OCI-LY1 (cell line): ENCODE data around the gene BUB1B.

Experiments
- H2AFZ ChIP-seq: fragments of 200-600 bp; sonication (generic), shearing (Covaris generic); 2 replicates; pipeline ENCODE4 v1.6.0; 2014; ENCODE audit warnings: antibody characterized with exemption, mild to moderate bottlenecking, low read length
- H3F3A ChIP-seq: fragments of 200-600 bp; sonication (generic), shearing (Covaris generic); 2 replicates; pipeline ENCODE4 v1.6.0; 2014; ENCODE audit warnings: mild to moderate bottlenecking, antibody characterized with exemption, low read length, moderate library complexity; ENCODE audit not compliant: insufficient read depth
- H3K27ac ChIP-seq: fragments of 200-600 bp; sonication (generic); 2 replicates; pipeline ENCODE4 v1.5.1; 2014; ENCODE audit warnings: low read length, mixed run types, mild to moderate bottlenecking, low read depth; ENCODE audit not compliant: poor library complexity, severe bottlenecking
- H3K27me3 ChIP-seq: fragments of 200-600 bp; sonication (generic); 2 replicates; pipeline ENCODE4 v1.6.0; 2014; ENCODE audit warnings: antibody characterized with exemption, mild to moderate bottlenecking, low read length, moderate library complexity; ENCODE audit not compliant: insufficient read depth
- H3K36me3 ChIP-seq: fragments of 200-600 bp; sonication (generic); 2 replicates; pipeline ENCODE4 v1.6.1; 2014; ENCODE audit warnings: mild to moderate bottlenecking, antibody characterized with exemption, low read length, moderate library complexity, mixed read lengths; ENCODE audit not compliant: insufficient read depth
- H3K4me1 ChIP-seq: fragments of 200-600 bp; sonication (generic); 2 replicates; pipeline ENCODE4 v1.5.1; 2014; ENCODE audit warnings: mild to moderate bottlenecking, low read length, moderate library complexity; ENCODE audit not compliant: insufficient read depth, severe bottlenecking
- H3K4me2 ChIP-seq: fragments of 200-600 bp; sonication (generic), shearing (Covaris generic); 2 replicates; pipeline ENCODE4 v1.6.1; 2014; ENCODE audit warnings: low read length
- H3K4me3 ChIP-seq: fragments of 200-600 bp; sonication (generic); 2 replicates; pipeline ENCODE4 v1.5.1; 2014; ENCODE audit warnings: low read length, low read depth, mild to moderate bottlenecking, mixed read lengths; ENCODE audit not compliant: poor library complexity, severe bottlenecking
- H3K79me2 ChIP-seq: fragments of 200-600 bp; shearing (Covaris generic); 2 replicates; pipeline ENCODE4 v1.6.1; 2016; ENCODE audit warnings: mixed run types, low read length, mixed read lengths; ENCODE audit not compliant: insufficient read depth
- H3K9ac ChIP-seq: fragments of 200-600 bp; sonication (generic), shearing (Covaris generic); 2 replicates; pipeline ENCODE4 v1.6.1; 2014; ENCODE audit warnings: mild to moderate bottlenecking, low read length, mixed read lengths
- H3K9me2 ChIP-seq: fragments of 200-600 bp; sonication (generic), shearing (Covaris generic); 2 replicates; pipeline ENCODE4 v1.6.1; 2014; ENCODE audit warnings: low read depth, mild to moderate bottlenecking, low read length, mixed read lengths
- H3K9me3 ChIP-seq: fragments of 200-600 bp; shearing (Covaris generic); 2 replicates; pipeline ENCODE4 v1.6.1; 2014; ENCODE audit warnings: low read length, mixed read lengths
- H4K20me1 ChIP-seq: fragments of 200-600 bp; sonication (generic), shearing (Covaris generic); 2 replicates; pipeline ENCODE4 v1.6.0; 2016; ENCODE audit warnings: mild to moderate bottlenecking, low read length; ENCODE audit not compliant: insufficient read depth
- CTCF ChIP-seq: fragments of 200-600 bp; sonication (generic), shearing (Covaris generic); IDR thresholded peaks from 2 replicates; pipeline ENCODE4 v1.5.1; 2017; ENCODE audit warnings: mild to moderate bottlenecking, antibody characterized with exemption, low read length, moderate library complexity, mixed read lengths
- EZH2 ChIP-seq: fragments of 200-600 bp; sonication (generic), shearing (Covaris generic); IDR thresholded peaks from 2 replicates; pipeline ENCODE4 v1.8.0; 2017; ENCODE audit warnings: borderline replicate concordance, mixed run types, mild to moderate bottlenecking, antibody characterized with exemption, low read length, moderate library complexity, mixed read lengths

Gene BUB1B

GRCh38 chr15:40229316-40229715 lies 68.4 kb downstream of the BUB1B start:
- Histone ChIP-seq H3K9me3 (no peaks in the 10 kb centered on the region), H3K4me1 (no peaks in the 10 kb centered on the region), H3K27ac (no peak overlapping the region), H3K4me3 (no peak overlapping the region), H3K27me3 (no peaks in the 10 kb centered on the region), H3K79me2 (no peaks in the 10 kb centered on the region), H3K9me2 (no peaks in the 10 kb centered on the region), H3K9ac (no peak overlapping the region), H3K36me3 (peaks cover 72% of the 10 kb centered on the region), H3K4me2 (no peak overlapping the region), H2AFZ (no peak overlapping the region), H3F3A (no peaks in the 10 kb centered on the region), H4K20me1 (no peaks in the 10 kb centered on the region)
- TF ChIP-seq CTCF (no peak), EZH2 (no peak)

GRCh38 chr15:40229956-40230355 lies 69.1 kb downstream of the BUB1B start:
- Histone ChIP-seq H2AFZ (no peak overlapping the region), H3K9ac (no peak overlapping the region), H4K20me1 (no peaks in the 10 kb centered on the region), H3K36me3 (peaks cover 66% of the 10 kb centered on the region), H3F3A (0 out of 2 replicates have a peak, but pooled peaks cover under 1% of the 10 kb centered on the region), H3K27me3 (no peaks in the 10 kb centered on the region), H3K27ac (no peak overlapping the region), H3K9me2 (no peaks in the 10 kb centered on the region), H3K4me3 (no peak overlapping the region), H3K79me2 (no peaks in the 10 kb centered on the region), H3K4me2 (no peak overlapping the region), H3K4me1 (peaks cover 5% of the 10 kb centered on the region), H3K9me3 (no peaks in the 10 kb centered on the region)
- TF ChIP-seq CTCF: no peak
- no peak for TF ChIP-seq EZH2

- peaks cover 42% of the 10 kb centered on the region for H3K36me3 ChIP-seq
- H2AFZ ChIP-seq: no peak overlapping the region
- TF ChIP-seq CTCF (no peak), EZH2 (no peak)
- H3K4me2 ChIP-seq: no peak overlapping the region
- H3K79me2 ChIP-seq: no peaks in the 10 kb centered on the region
- no peaks in the 10 kb centered on the region for H3K9me3 ChIP-seq
- H3K9ac ChIP-seq: no peak overlapping the region
- H3K27ac ChIP-seq: no peak overlapping the region
- no peaks in the 10 kb centered on the region for H3K9me2 ChIP-seq
- peaks cover 10% of the 10 kb centered on the region for H3K4me1 ChIP-seq
- 0 out of 2 replicates have a peak, but pooled peaks cover 4% of the 10 kb centered on the region for H3F3A ChIP-seq
- no peak overlapping the region for H3K4me3 ChIP-seq
- no peaks in the 10 kb centered on the region for H3K27me3 ChIP-seq
- no peaks in the 10 kb centered on the region for H4K20me1 ChIP-seq
These were observed 71.8 kb downstream of the BUB1B start for GRCh38 chr15:40232625-40233070.
